Parathyroid adenoma (tissue), 2 donors: ENCODE data around the gene PLCG2.

Experiments
- H2AFZ ChIP-seq: fragments of 300-600 bp; sonication (generic); one replicate; pipeline ENCODE4 v1.7.0; 2017; ENCODE audit warnings: antibody characterized with exemption, mild to moderate bottlenecking
- H3K27ac ChIP-seq: fragments of 300-600 bp; sonication (generic); one replicate; pipeline ENCODE4 v1.7.0; 2017
- H3K27me3 ChIP-seq: fragments of 300-600 bp; sonication (generic); one replicate; pipeline ENCODE4 v1.7.0; 2017; ENCODE audit warnings: low read length; ENCODE audit not compliant: control insufficient read depth, insufficient read depth
- H3K36me3 ChIP-seq: fragments of 300-600 bp; sonication (generic); one replicate; pipeline ENCODE4 v1.7.0; 2017; ENCODE audit warnings: low read length; ENCODE audit not compliant: control insufficient read depth, insufficient read depth
- H3K4me1 ChIP-seq: fragments of 300-600 bp; sonication (generic); one replicate; pipeline ENCODE4 v1.7.0; 2017; ENCODE audit warnings: control low read depth
- H3K4me2 ChIP-seq: fragments of 300-600 bp; sonication (generic); one replicate; pipeline ENCODE4 v1.7.0; 2017; ENCODE audit warnings: low read length
- H3K4me3 ChIP-seq: fragments of 300-600 bp; sonication (generic); one replicate; pipeline ENCODE4 v1.7.0; 2017; ENCODE audit warnings: low read depth, low read length
- H3K79me2 ChIP-seq: fragments of 300-600 bp; sonication (generic); one replicate; pipeline ENCODE4 v1.7.0; 2017; ENCODE audit warnings: control low read depth
- H3K9ac ChIP-seq: fragments of 300-600 bp; sonication (generic); one replicate; pipeline ENCODE4 v1.7.0; 2017; ENCODE audit warnings: mild to moderate bottlenecking
- H3K9me3 ChIP-seq: fragments of 300-600 bp; sonication (generic); one replicate; pipeline ENCODE4 v1.7.0; 2017; ENCODE audit warnings: low read length; ENCODE audit not compliant: control insufficient read depth
- CTCF ChIP-seq: fragments of 300-600 bp; sonication (generic); IDR thresholded peaks from one replicate; pipeline ENCODE4 v1.7.0; 2017; ENCODE audit warnings: antibody characterized with exemption, mild to moderate bottlenecking
- donor health status: primary hyperparathyroidism.

PLCG2 gene

GRCh38 chr16:81826523-81826922, 47.4 kb downstream of the PLCG2 start:
- no peak for TF ChIP-seq CTCF
- H3K27ac ChIP-seq: no peak overlapping the region
- H3K9ac ChIP-seq: no peak overlapping the region
- no peak overlapping the region for H3K4me3 ChIP-seq
- H3K79me2 ChIP-seq: no peaks in the 10 kb centered on the region
- no peaks in the 10 kb centered on the region for H3K27me3 ChIP-seq
- no peaks in the 10 kb centered on the region for H3K36me3 ChIP-seq
- H3K9me3 ChIP-seq: no peaks in the 10 kb centered on the region
- no peak overlapping the region for H3K4me2 ChIP-seq
- H3K4me1 ChIP-seq: no peaks in the 10 kb centered on the region
- no peak overlapping the region for H2AFZ ChIP-seq

GRCh38 chr16:81830845-81831540, 51.9 kb downstream of the PLCG2 start:
- Histone ChIP-seq H3K9me3 (no peaks in the 10 kb centered on the region), H3K27ac (no peak overlapping the region), H3K9ac (no peak overlapping the region)

GRCh38 chr16:81831722-81832126, 52.6 kb downstream of the PLCG2 start:
- Histone ChIP-seq H3K79me2 (no peaks in the 10 kb centered on the region), H3K4me2 (no peak overlapping the region), H3K4me1 (no peaks in the 10 kb centered on the region), H3K27me3 (no peaks in the 10 kb centered on the region), H3K27ac (no peak overlapping the region), H3K9me3 (no peaks in the 10 kb centered on the region), H3K36me3 (no peaks in the 10 kb centered on the region), H3K4me3 (no peak overlapping the region), H2AFZ (no peak overlapping the region), H3K9ac (no peak overlapping the region)
- no peak for TF ChIP-seq CTCF

More at GRCh38 chr16:81830845-81831540, 51.9 kb downstream of the PLCG2 start:
- TF ChIP-seq CTCF: no peak
- H3K27me3 ChIP-seq: no peaks in the 10 kb centered on the region
- no peaks in the 10 kb centered on the region for H3K79me2 ChIP-seq
- H3K4me3 ChIP-seq: no peak overlapping the region
- no peaks in the 10 kb centered on the region for H3K4me1 ChIP-seq
- H3K36me3 ChIP-seq: no peaks in the 10 kb centered on the region
- H3K4me2 ChIP-seq: no peak overlapping the region
- no peak overlapping the region for H2AFZ ChIP-seq

GRCh38 chr16:81832801-81833547, 53.9 kb downstream of the PLCG2 start:
- no peak overlapping the region for H3K27ac ChIP-seq
- H3K4me2 ChIP-seq: no peak overlapping the region
- no peak overlapping the region for H3K4me3 ChIP-seq

More at GRCh38 chr16:81832801-81833547, 53.9 kb downstream of the PLCG2 start:
- Histone ChIP-seq H3K36me3 (no peaks in the 10 kb centered on the region), H3K4me1 (no peaks in the 10 kb centered on the region), H3K27me3 (no peaks in the 10 kb centered on the region), H3K79me2 (no peaks in the 10 kb centered on the region), H2AFZ (no peak overlapping the region), H3K9me3 (no peaks in the 10 kb centered on the region), H3K9ac (no peak overlapping the region)
- TF ChIP-seq CTCF: no peak
